Hypothalamus (tissue), 51 donors: Measurements from ENCODE around the gene PDLIM7.

Source experiments
- DNase-seq, 51 donors: peaks; one replicate each; lab custom pipeline; 2025; lab: John Stamatoyannopoulos, UW

The PDLIM7 gene

DNA sequence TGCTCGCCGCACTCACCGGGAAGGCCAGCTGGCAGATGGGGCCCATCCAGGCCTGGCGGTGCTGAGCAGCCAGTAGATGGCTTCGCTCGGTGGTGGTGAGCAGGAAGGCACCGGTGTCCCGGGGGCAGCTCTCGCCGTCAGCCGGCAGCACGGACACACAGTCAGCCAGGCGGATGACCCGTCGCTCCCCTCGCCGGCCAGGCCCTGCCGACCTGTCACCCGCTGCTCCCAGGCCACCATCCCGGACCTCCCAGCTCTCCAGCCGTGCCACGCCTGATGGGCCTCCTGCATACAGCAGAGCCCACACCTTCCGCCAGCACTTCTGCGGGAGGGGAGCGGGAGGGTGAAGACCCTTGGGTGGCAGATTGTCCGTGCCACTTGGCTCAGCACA is 10.8 kb upstream of the PDLIM7 start:
- no peak for DNase-seq

DNA sequence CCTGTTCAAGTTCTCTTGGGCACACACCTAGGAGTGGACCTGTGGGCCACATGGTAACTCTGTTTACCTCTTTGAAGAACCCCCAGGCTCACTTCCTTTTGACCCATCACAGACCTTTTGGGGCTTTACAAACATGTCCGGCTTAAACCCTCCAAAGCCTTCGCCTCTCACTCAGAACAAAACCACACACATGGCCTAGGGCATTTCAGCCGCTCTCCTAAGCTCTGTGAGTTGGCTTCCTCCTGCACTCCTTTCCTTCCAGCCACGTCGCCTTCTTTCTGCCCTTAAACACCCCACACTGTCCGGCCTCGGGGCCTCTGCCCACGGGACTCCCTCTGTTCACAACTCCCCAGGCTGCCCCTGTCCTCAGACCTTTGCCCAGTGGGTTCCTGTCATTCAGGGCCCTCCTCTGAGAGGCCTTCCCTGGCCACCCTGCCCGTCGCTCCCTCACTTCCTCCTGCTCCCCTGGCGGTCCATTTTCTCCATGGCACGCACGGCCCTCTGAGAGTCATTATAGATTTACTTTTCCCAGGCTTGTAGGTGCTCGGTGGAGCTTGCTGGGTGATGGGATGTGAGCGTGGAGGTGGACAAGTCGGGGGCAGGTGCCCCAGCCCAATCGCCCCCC is 10.3 kb upstream of the PDLIM7 start:
- DNase-seq = no peak

DNA sequence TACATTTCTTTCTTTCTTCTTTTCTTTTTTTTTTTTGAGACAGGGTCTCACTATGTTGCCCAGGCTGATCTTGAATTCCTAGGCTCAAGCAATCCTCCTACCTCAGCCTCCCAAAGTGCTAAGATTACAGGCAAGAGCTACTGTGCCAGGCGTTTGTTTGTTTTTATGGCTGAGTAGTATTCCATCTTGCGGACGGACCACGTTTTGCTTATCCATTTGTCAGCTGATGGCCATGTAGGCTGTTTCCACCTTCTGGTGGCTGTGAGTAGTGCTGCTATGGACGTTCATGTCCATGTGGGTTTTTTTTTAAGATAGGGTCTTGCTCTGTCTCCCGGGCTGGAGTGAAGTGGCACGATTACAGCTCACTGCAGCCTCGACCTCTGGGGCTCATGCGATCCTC is 9.8 kb upstream of the PDLIM7 start:
- DNase-seq = no peak

DNA sequence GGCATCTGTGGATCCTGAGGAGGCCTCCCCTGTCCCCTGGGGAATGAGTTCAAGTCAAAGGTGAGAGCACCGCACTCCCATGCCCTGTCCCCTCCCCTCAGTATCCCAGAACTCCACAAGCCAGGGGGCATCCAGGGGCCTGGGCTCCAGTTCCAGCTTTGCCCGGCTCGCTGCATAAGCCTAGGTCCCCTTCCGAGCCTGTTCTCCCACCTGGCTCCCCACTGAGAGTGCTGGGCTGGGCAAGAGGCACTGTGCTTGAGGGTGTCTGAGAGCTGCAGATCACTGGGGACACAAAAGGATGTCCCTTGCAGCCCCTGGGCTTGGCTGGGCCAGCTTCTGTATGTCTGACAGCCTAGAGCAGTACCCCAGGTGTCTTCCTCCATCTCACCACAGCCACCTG is 7.7 kb upstream of the PDLIM7 start:
- DNase-seq = no peak

DNA sequence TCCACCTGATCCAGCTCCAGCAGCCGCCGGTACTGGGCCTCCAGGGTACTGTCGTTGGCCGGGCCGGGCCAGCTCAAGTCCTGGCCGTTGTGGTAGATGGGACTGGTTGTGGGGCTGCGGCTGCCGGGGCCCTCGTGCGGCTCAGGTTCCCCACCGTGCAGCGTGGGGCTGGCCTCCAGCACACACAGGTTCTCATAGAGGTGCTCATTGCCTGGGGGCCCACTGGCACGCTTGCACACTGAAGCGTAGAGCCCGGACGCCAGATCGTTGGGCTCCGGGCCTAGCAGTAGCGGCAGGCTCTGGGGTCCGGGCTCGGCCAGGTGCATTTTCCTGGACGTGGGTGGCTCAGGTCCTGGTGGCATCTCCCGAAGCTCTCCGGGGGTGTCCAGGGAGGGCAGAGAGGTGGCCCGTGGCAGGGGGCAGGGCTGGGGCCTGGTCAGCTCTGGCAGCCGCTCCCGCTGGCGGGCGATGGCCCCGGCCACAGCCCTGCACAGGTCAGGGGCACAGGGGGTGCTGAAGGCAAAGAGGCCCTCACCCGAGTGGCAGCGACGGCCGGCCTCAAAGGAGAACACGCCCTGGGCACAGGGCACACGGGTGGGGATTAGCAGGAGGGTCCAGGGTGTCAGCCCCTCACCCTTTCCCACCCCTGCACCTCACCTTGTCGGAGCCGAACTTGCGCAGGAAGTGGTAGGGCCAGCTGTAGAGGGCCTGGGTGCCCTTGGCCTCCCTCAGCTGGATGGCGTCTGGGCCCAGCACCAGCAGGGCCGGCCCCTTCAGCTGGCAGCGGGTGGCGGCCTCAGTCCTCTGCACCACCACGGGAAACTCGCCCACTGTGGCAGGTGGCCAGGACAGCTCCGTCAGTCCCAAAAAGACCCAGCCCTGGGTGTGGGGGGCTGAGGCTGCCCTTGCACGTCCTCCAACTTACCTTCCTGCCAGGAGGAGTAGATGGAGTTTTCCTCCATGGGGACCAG is 7.0 kb upstream of the PDLIM7 start:
- DNase-seq = no peak

DNA sequence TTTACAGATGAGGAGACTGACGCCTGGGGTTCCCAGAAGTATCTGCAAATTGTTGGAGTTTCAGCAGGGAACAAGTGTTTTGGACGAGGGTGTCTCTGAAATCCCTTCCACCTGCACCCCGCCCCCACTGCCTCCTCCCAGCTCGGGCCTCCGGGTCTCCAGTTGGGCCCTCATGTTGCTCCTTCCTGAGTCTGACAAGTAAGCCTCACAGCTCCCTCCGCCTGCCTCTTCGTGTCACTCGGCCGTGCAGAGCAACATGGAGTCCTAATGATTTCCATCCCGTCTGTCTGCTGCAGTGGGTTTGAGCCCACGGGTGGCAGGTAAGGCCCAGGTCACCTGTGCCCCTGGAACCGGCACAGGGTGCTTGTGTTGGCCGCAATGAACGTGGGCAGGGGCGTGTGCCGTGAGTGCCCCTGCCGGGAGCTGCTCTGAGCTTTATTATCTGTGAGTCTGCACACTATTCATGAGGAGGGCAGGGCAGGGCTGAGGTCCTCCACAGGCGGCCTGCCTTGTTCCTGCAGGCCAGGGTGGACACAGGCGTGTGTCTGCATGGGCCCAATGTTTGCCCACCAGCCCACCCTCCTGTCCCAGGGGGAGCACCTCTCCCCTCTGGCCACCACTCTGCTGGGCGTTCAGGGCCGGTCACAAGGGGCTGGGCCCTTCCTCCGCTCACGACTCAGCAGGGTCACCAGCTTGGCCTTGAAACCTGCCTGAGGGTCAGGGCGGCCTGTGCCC is 6.1 kb upstream of the PDLIM7 start:
- DNase-seq = no peak

DNA sequence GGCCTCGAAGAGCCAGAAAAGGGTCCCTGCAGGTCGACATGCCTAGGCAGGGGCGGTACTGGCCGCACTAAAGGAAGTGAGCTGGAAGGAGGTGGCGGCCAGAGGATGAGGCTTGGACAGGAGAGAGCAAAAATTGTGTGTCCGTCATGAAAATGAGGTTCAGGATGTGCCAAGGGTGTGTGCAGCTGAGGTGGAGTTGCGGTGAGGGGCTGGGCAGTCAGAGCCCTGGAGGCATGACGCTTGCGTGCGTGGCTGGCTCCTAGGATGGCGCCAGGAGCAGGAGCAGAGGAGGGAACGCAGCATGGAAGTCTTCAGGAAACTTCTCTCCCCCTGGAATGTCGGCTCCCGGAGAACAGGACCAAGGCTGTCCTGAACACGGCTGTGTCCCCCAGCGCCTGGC is 5.5 kb upstream of the PDLIM7 start:
- no peak for DNase-seq

DNA sequence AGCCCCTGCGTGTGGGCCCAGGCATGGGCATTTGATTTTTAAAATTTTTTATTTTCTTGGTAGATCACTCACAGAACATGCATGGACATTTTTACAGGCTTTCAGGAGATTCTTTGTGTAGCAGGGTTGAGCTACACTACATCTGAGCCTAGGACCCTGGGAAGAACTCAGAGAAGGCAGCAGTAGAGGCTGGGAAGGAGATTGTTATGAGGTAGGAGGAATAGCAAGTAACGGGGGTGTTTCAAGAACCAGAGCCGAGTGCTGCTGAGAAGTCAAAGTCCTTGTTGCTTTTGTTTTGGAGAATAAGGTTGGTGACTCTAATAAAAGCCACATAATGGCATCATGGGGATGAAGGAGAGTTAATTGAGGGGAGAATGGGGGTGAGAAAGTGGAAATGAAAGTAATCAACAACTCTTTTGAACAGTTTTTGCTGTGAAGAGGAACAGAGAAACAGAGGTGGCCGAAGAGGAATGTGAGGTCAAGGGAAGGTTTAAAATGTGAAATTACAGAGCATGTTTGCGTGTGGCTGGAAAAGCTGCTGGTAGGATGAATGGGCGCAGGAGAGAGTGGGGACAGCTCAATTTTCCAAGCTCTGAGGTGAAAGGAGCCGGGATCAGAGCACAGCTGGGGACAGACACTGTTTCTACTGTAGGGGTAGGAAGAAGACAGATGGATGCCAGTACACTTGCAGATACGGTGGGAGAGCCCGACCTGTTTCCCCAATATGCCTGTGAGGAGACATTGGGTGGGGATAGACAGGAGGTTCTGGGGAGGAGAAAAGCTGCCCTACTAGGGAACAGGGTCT is 4.7 kb upstream of the PDLIM7 start:
- DNase-seq = no peak

DNA sequence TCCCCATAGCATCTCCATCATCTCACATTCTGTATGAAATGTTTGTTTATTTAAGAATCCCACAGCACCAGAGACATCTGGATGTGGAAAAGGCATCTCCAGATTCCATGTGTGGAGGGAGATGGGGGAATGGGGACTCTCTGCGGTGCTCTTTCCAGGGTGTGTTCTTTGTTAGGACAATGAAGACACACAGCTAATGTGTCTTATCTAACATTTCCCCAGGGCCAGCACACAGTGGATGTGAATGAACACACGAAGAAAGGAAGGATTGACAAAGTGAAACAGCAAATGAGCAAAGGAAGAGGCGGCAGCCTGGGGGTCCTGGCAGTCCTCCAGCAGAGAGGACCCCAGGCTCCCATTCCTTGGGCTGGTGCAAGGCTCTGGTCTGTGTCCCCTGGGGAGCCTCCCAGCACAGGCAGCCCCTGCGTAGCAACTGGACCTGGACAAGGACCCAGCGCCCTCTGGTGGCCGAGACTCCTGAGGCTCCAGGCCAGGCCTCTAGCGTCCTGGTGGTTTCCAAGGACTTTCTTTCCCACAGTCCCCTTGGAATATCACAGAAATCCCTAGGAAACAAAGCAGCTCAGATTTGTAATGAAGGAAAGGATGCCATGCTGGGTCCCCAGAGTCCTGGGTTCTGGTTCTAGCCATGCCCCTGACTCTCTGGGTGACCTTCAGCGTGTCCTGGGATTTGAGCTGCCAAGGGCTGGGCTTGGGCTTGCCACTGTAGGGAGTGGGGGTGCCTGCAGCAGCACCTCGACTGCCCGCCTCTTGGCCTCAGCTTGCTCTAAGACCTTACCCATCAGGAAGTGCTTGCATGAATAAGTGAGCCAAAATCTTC is 3.5 kb upstream of the PDLIM7 start:
- DNase-seq = peak in 50 of 51 donors; percentile 22 to 92 (median 76)

DNA sequence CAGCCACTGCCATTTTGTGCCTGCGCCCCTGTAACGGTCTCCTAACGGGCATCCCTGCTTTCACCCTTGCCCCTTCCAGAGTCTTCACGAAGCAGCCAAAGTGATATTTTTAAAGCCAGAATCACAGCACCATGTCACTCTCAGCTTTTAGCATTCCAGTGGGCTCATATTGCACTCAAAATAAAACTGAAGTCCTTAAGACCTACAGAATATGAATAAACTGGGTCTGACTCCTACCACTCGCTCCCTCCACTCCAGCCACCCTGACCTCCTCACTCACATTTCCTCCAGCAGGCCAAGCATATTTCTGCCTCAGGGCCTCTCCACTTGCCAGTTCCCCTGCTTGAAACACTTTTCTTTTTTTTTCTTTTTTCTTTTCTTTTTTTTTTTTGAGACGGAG is 2.4 kb upstream of the PDLIM7 start:
- no peak for DNase-seq

DNA sequence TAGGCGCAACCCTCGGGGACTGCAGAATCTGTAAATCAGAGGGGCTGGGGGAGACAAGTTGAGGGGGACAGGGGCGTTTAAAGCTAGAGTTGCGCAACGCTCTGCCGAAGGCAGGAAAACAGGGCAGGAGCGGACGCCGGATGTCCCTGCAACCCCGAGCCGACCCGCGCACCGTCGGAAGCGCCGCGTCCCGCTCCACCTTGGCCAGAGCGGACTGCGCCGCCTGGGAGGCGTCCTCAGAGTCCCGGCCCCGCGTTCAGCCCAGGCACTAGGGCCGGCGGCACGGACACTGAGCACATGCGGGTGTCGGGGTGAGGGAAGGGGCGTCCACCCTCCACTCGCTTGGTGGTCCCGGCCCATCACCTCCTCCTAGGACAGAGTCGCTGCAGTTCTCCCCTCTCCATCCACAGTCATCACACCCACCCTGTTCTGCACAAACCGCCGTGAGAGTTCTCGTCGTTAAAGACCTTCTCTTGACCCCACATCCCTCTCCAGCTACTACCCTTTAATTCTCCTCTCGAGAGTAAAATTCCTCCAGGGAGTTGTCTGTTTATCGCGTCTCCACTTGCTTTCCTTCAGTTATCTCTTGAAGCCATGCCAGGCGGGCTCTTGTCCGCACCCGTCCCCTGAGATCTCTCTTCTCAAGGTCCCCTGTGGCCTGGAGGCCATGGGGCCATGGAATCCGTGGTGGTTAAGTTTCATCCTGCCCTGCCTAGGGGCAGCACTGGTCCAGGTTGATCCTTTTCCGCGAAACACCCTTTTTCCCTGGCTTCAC is 796 bp upstream of the PDLIM7 start:
- DNase-seq = no peak

DNA sequence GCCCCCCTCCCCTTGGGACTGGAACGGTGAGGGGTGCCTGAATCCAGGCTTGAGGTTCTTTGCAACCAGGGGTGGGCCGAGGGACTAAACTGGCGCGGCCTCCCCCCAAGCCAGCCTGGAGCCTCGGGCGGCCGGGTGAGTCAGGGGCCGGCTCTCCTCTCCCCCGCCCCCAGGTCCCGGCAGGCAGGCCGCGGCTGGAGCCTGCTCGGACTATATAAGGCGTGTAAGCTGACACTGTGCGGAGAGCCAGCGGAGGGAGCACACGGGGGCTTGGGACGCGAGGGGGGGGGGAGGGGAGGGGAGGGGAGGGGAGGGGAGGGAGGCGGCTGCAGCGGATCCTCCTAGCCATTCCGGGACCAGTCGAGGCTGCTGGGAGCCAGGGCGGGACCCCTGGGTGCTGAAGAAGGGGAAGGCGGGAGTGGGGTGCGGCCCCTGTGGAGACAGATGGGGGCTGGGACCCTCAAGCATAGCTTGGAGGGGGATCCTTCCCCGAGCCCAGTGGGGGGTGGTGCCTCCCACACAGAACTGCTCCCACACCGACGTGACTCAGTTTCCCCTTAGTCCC is 595 bp downstream of the PDLIM7 start:
- DNase-seq = peak in 7 of 51 donors; percentile 12 to 34 (median 28)

DNA sequence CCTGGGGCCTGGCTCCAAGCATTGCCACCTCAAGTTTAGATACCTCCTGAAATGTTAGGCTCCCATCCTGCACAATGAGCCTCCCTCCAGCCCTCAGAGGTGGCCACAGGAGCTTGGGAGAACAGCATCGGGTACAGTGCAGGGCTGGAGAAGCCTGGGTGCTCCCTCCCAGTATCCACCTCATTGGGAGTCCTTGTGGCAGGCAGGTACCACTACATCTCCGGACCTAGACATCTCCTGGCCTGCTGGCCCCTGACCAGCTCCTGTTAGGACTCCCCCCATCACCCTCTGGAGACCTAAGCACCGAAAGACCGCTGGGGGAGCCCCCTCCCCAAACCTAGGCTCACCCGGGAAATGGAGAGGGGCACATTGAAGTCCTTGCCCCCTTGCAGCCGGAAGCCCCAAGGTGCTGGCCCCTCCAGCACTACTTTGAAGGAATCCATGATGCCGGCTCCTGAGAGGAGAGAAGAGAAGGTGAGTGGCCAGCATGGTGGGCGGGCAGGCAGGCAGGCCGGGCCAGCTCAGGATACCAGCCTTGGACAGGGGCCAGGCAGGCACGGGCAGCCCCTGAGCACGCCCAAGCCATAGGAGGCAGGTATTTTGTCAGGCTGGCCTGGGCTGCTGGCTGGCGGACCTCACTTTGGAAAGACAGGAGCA is 1.2 kb downstream of the PDLIM7 start:
- DNase-seq = no peak

DNA sequence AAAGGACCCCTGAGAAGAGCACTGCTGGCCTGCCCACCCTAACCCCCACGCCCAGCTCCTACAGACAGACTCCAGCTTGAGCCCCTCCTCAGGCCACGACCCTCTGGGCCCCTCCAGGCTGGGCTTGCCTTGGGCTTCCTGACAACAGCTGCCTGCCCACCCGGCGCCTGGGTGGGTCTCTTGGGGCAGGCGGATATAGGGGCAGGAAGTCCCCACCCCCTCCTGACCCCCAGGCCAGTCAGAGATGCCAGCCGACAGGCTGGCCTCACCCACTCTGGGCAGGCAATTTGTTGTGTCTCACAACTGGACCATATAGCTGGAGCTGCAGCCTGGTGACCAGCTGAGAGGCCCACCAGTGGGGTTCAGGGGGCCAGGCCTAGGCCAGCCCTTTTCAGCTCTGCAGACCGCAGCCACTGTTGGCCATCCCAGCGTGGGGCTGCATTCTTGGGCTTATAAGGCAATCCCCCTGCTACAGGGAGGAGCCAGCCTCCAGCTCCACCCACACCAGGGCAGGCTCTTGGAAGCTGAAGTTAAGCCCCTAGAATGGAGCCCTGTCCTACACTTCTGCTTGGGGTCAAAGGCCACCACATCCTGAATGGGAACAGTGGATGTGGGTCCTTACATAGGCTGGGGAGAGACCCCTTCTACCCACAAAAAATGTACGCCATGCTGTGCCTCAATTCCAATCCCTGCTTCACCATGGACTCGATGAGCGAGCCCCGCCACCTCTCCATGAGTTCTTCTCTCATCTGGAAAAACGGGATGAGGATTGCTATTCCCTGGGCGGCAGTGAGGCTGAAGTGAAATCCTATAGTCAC is 2.0 kb downstream of the PDLIM7 start:
- no peak for DNase-seq

DNA sequence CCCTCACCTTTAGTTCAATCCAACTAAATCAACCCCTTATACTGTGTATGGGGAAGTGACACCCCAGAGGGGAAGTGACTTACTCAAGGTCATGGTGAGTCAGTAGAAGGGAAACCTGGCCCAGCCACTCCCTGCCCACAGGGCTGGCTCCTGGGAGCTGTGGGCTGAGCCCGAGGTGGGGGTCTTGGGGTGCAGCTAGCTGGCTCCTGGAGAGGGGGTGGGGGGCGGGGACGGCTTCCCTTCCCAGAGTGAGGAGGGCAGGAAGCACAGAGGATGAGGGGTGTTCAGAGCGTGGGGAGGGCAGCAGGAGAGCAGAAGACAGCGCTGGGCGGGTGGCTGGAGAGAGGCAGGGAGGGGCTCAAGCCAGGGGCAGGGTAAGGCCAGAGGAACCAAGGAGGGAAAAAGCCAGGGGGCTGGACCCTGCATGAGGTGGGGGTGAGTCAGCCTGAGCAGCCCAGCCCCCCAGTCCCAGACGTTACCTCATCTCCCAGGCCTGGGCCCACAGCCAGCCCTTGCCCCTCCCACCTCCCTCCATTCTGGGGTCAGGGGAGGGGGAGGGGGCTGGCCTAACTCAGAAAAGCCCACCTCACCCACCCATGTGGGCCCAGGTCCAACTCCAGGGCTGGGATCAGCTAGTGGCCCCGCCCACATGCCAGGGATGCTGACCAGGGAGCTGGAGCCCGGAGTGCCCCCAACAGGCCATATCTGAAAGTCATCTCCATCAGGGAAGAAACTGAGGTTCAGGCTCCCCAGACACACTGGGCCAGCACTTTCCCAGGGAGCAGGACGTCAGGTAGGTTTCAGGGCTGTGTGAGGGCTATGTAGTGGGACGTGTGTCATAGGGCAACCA is 2.8 kb downstream of the PDLIM7 start:
- DNase-seq = peak in 4 of 51 donors; percentile 5 to 35 (median 26)

DNA sequence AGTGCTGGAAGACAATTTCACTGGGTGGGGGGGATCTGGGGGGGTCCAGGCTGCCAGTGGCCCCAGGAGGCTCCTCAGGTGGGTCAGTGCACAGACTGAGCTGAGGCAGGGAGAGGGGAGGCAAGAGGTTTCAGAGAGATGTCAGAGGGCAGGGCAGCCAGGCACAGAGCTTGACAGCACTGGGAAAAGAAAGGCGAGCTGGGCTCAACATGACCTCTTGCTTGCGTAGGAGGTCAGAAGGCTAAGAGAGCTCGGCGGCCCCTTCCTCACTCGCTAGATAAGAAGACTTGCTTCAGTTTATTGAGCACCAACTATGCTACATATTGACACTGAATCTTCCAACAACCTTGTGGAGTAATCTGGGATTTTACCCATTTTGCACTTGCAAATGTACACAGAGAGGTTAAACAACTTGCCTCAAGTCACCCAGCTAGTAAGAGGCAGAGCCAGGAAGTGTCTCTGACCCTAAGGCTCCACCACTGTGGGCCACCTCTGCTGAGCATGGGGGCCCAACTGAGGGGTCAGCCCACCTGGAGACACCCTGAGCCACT is 3.5 kb downstream of the PDLIM7 start:
- DNase-seq = no peak
